ENCODE data around the gene GORAB. TPM values are rescaled to one million over a fixed set of nuclear protein-coding genes. Genes with fewer than 3 reads are reported as not detected.

Gene GORAB
- total and polyA plus RNA-seq, 2 of the 8 experiments (the other 6 are each of a cell fraction or from before 2014, with no cell fraction given): 4.0 to 9.6 TPM

DNA sequence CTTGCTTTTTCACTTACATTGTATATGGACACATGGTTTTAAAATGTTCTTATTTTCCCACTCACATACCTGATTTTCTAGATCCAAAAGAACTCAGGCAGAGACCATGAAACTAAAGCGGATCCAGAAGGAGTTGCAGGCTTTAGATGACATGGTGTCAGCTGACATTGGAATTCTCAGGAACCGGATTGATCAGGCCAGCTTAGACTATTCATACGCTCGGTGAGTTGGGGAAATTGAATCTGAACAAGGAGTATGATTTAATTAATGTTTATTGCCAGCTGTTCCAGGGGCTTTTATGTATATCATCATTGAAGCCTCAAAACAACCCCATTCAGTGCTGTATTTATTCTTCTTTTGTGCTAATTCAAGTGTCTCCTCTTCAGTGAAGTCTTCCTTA, 12.7 kb downstream of the GORAB start (continued):
- TF ChIP-seq, protein P1, sequence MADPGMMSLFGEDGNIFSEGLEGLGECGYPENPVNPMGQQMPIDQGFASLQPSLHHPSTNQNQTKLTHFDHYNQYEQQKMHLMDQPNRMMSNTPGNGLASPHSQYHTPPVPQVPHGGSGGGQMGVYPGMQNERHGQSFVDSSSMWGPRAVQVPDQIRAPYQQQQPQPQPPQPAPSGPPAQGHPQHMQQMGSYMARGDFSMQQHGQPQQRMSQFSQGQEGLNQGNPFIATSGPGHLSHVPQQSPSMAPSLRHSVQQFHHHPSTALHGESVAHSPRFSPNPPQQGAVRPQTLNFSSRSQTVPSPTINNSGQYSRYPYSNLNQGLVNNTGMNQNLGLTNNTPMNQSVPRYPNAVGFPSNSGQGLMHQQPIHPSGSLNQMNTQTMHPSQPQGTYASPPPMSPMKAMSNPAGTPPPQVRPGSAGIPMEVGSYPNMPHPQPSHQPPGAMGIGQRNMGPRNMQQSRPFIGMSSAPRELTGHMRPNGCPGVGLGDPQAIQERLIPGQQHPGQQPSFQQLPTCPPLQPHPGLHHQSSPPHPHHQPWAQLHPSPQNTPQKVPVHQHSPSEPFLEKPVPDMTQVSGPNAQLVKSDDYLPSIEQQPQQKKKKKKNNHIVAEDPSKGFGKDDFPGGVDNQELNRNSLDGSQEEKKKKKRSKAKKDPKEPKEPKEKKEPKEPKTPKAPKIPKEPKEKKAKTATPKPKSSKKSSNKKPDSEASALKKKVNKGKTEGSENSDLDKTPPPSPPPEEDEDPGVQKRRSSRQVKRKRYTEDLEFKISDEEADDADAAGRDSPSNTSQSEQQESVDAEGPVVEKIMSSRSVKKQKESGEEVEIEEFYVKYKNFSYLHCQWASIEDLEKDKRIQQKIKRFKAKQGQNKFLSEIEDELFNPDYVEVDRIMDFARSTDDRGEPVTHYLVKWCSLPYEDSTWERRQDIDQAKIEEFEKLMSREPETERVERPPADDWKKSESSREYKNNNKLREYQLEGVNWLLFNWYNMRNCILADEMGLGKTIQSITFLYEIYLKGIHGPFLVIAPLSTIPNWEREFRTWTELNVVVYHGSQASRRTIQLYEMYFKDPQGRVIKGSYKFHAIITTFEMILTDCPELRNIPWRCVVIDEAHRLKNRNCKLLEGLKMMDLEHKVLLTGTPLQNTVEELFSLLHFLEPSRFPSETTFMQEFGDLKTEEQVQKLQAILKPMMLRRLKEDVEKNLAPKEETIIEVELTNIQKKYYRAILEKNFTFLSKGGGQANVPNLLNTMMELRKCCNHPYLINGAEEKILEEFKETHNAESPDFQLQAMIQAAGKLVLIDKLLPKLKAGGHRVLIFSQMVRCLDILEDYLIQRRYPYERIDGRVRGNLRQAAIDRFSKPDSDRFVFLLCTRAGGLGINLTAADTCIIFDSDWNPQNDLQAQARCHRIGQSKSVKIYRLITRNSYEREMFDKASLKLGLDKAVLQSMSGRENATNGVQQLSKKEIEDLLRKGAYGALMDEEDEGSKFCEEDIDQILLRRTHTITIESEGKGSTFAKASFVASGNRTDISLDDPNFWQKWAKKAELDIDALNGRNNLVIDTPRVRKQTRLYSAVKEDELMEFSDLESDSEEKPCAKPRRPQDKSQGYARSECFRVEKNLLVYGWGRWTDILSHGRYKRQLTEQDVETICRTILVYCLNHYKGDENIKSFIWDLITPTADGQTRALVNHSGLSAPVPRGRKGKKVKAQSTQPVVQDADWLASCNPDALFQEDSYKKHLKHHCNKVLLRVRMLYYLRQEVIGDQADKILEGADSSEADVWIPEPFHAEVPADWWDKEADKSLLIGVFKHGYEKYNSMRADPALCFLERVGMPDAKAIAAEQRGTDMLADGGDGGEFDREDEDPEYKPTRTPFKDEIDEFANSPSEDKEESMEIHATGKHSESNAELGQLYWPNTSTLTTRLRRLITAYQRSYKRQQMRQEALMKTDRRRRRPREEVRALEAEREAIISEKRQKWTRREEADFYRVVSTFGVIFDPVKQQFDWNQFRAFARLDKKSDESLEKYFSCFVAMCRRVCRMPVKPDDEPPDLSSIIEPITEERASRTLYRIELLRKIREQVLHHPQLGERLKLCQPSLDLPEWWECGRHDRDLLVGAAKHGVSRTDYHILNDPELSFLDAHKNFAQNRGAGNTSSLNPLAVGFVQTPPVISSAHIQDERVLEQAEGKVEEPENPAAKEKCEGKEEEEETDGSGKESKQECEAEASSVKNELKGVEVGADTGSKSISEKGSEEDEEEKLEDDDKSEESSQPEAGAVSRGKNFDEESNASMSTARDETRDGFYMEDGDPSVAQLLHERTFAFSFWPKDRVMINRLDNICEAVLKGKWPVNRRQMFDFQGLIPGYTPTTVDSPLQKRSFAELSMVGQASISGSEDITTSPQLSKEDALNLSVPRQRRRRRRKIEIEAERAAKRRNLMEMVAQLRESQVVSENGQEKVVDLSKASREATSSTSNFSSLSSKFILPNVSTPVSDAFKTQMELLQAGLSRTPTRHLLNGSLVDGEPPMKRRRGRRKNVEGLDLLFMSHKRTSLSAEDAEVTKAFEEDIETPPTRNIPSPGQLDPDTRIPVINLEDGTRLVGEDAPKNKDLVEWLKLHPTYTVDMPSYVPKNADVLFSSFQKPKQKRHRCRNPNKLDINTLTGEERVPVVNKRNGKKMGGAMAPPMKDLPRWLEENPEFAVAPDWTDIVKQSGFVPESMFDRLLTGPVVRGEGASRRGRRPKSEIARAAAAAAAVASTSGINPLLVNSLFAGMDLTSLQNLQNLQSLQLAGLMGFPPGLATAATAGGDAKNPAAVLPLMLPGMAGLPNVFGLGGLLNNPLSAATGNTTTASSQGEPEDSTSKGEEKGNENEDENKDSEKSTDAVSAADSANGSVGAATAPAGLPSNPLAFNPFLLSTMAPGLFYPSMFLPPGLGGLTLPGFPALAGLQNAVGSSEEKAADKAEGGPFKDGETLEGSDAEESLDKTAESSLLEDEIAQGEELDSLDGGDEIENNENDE (IDR thresholded peaks at IDR 0.05; ENCODE audit: insufficient replicate concordance, low read length): no peak
- TF ChIP-seq CBX5 (IDR thresholded peaks at IDR 0.05; ENCODE audit: low read depth, low read length) (no peak), CREB1 (IDR thresholded peaks at IDR 0.05) (no peak), CHD2 (IDR thresholded peaks at IDR 0.05; ENCODE audit: low read length) (no peak), RNF2 (IDR thresholded peaks at IDR 0.05; ENCODE audit: borderline replicate concordance, low read depth, low read length, missing control alignments, poor library complexity, severe bottlenecking) (no peak), SP4 (IDR thresholded peaks at IDR 0.05; ENCODE audit: low read length) (no peak), MAFK (IDR thresholded peaks at IDR 0.05; ENCODE audit: low read depth, low read length) (no peak)
- TF ChIP-seq, protein P2, sequence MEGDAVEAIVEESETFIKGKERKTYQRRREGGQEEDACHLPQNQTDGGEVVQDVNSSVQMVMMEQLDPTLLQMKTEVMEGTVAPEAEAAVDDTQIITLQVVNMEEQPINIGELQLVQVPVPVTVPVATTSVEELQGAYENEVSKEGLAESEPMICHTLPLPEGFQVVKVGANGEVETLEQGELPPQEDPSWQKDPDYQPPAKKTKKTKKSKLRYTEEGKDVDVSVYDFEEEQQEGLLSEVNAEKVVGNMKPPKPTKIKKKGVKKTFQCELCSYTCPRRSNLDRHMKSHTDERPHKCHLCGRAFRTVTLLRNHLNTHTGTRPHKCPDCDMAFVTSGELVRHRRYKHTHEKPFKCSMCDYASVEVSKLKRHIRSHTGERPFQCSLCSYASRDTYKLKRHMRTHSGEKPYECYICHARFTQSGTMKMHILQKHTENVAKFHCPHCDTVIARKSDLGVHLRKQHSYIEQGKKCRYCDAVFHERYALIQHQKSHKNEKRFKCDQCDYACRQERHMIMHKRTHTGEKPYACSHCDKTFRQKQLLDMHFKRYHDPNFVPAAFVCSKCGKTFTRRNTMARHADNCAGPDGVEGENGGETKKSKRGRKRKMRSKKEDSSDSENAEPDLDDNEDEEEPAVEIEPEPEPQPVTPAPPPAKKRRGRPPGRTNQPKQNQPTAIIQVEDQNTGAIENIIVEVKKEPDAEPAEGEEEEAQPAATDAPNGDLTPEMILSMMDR (IDR thresholded peaks at IDR 0.05; ENCODE audit: control extremely low read depth in 1 of 3, insufficient read depth in 1 of 3, low read depth in 1 of 3, low read length in 3 of 3): no peak

All from H1 (cell line).